GM18526 (cell line): ENCODE measurements around the gene TERT.

Source experiments
- POLR2A ChIP-seq: IDR thresholded peaks from 3 replicates; pipeline ENCODE4 v1.6.1; 2011; ENCODE audit not compliant: insufficient read length; ENCODE audit errors: extremely low read depth

The TERT gene

GRCh38 chr5:1240496-1241260, 54.2 kb downstream of the TERT start:
- no peak for TF ChIP-seq POLR2A

GRCh38 chr5:1239505-1240251, 55.2 kb downstream of the TERT start:
- no peak for TF ChIP-seq POLR2A

- TF ChIP-seq POLR2A, result no peak
Observed at GRCh38 chr5:1235838-1236237, 59.0 kb downstream of the TERT start.

- no peak for TF ChIP-seq POLR2A
Observed at GRCh38 chr5:1235379-1235778, 59.5 kb downstream of the TERT start.

GRCh38 chr5:1232780-1233179, 62.1 kb downstream of the TERT start:
- TF ChIP-seq POLR2A, result no peak

- no peak for TF ChIP-seq POLR2A
Observed at GRCh38 chr5:1231354-1231905, 63.4 kb downstream of the TERT start.

GRCh38 chr5:1230551-1230950, 64.3 kb downstream of the TERT start:
- no peak for TF ChIP-seq POLR2A

- TF ChIP-seq POLR2A, result no peak
Observed at GRCh38 chr5:1229822-1230221, 65.0 kb downstream of the TERT start.

- no peak for TF ChIP-seq POLR2A
Observed at GRCh38 chr5:1228120-1228519, 66.7 kb downstream of the TERT start.

GRCh38 chr5:1227667-1228066, 67.2 kb downstream of the TERT start:
- no peak for TF ChIP-seq POLR2A

GRCh38 chr5:1226839-1227581, 67.9 kb downstream of the TERT start:
- no peak for TF ChIP-seq POLR2A

GRCh38 chr5:1226231-1226630, 68.6 kb downstream of the TERT start:
- TF ChIP-seq POLR2A, result no peak

- TF ChIP-seq POLR2A, result no peak
Observed at GRCh38 chr5:1225081-1225480, 69.8 kb downstream of the TERT start, which contains the start of gene SLC6A18. SLC6A18 (plus strand) TSS chr5:1225381; CDS start chr5:1225478, 97 bp downstream.

GRCh38 chr5:1224631-1225030, 70.2 kb downstream of the TERT start:
- TF ChIP-seq POLR2A, result no peak

- no peak for TF ChIP-seq POLR2A
Observed at GRCh38 chr5:1223278-1223670, 71.6 kb downstream of the TERT start.
